Sigmoid colon (tissue), 7 donors: Measurements from ENCODE around the gene DPF3. TPM values are rescaled to one million over a fixed set of nuclear protein-coding genes. Genes with fewer than 3 reads are reported as not detected.

Experiments used
- DNase-seq: peaks from one replicate; pipeline ENCODE4 v3.0.0-alpha.2; 2019
- H3K27ac ChIP-seq, 4 donors: fragments of 200-600 bp; sonication (generic); one replicate each; pipeline ENCODE4 v1.5.1; 2016 to 2019; ENCODE audit warnings: mild to moderate bottlenecking in 1 of 4
- H3K27me3 ChIP-seq, 3 donors: fragments of 200-600 bp; sonication (generic); one replicate each; pipeline ENCODE4 v1.5.1; 2019; ENCODE audit warnings: mild to moderate bottlenecking in 1 of 3
- H3K36me3 ChIP-seq, 4 donors: fragments of 200-600 bp; sonication (generic); one replicate each; pipeline ENCODE4 v1.5.1; 2016 to 2019
- H3K4me1 ChIP-seq, 4 donors: fragments of 200-600 bp; sonication (generic); one replicate each; pipeline ENCODE4 v1.5.1; 2017 to 2019
- H3K4me3 ChIP-seq, 4 donors: fragments of 200-600 bp; sonication (generic); one replicate each; pipeline ENCODE4 v1.5.1; 2017 to 2019; ENCODE audit warnings: mild to moderate bottlenecking in 2 of 4, moderate library complexity in 1 of 4
- H3K9me3 ChIP-seq, 4 donors: fragments of 200-600 bp in 3 of 4; sonication (generic) in 3 of 4; one replicate each; pipeline versions ENCODE4 v1.5.1 to v1.6.1; 2013 to 2019
- EP300 ChIP-seq, 4 donors: sonication (generic); formaldehyde crosslinking; IDR thresholded peaks; one replicate each; pipeline ENCODE4 v1.6.1; 2017; ENCODE audit warnings: antibody characterized with exemption in 4 of 4
- POLR2A ChIP-seq, 2 donors: fragments of 450-650 bp; IDR thresholded peaks; one replicate each; pipeline ENCODE4 v1.6.1; 2016; ENCODE audit warnings: antibody characterized with exemption in 2 of 2, mild to moderate bottlenecking in 2 of 2, moderate library complexity in 2 of 2
- POLR2AphosphoS5 ChIP-seq, 4 donors: sonication (generic); formaldehyde crosslinking; IDR thresholded peaks; one replicate each; pipeline ENCODE4 v1.6.1; 2017; ENCODE audit warnings: antibody characterized with exemption in 4 of 4
- WGBS, 2 donors: extraction: QIAGEN DNeasy Blood & Tissue Kit; methylation state at CpG; one replicate each; pipeline ENCODE4 v1.1.7; 2013; 5-methylcytosine and 5-hydroxymethylcytosine counted together
- intact Hi-C: fragments of 100-400 bp; cut with DNase I; formaldehyde crosslinking; loops from one replicate; pipeline ENCODE4 v1.15.1; 2023
- polyA plus RNA-seq, 3 donors: library from polyadenylated mRNA; stranded (reverse); fragments of 200-250 nt; gene quantifications; one replicate each; pipeline ENCODE4 v1.2.3, GENCODE V29; 2013
- total RNA-seq, 4 donors: library from RNA; depleted of rRNA; stranded (reverse); fragments of >200 nt; gene quantifications; one replicate each; pipeline ENCODE4 v1.1.0, GENCODE V29; 2016
- TF ChIP-seq, protein P1 (sequence below), 4 experiments: fragments of 450-650 bp in 3 of 4; fragments of 200-600 bp in 1 of 4; IDR thresholded peaks; one replicate each; pipeline ENCODE4 v1.5.1; 2016 to 2019; ENCODE audit warnings: antibody characterized with exemption in 4 of 4, mild to moderate bottlenecking in 3 of 4, moderate library complexity in 2 of 4
- donor health status: healthy with polysubstance abuse.
- donor health status: Bipolar disorder and iron deficiency.
- donor health status: healthy.

DPF3 gene
- total and polyA plus RNA-seq, 7 donors: 0.28 to 4.5 (median 2.3) TPM

- Histone ChIP-seq H3K27ac (no peak overlapping the region), H3K27me3 (no peaks in the 10 kb centered on the region), H3K36me3 (no peaks in the 10 kb centered on the region), H3K9me3 (no peaks in the 10 kb centered on the region), H3K4me1 (no peaks in the 10 kb centered on the region), H3K4me3 (no peak overlapping the region)
- TF ChIP-seq EP300 (IDR thresholded peaks at IDR 0.05) (no peak), POLR2A (IDR thresholded peaks at IDR 0.05) (no peak), POLR2AphosphoS5 (IDR thresholded peaks at IDR 0.05) (no peak)
- TF ChIP-seq, protein P1, sequence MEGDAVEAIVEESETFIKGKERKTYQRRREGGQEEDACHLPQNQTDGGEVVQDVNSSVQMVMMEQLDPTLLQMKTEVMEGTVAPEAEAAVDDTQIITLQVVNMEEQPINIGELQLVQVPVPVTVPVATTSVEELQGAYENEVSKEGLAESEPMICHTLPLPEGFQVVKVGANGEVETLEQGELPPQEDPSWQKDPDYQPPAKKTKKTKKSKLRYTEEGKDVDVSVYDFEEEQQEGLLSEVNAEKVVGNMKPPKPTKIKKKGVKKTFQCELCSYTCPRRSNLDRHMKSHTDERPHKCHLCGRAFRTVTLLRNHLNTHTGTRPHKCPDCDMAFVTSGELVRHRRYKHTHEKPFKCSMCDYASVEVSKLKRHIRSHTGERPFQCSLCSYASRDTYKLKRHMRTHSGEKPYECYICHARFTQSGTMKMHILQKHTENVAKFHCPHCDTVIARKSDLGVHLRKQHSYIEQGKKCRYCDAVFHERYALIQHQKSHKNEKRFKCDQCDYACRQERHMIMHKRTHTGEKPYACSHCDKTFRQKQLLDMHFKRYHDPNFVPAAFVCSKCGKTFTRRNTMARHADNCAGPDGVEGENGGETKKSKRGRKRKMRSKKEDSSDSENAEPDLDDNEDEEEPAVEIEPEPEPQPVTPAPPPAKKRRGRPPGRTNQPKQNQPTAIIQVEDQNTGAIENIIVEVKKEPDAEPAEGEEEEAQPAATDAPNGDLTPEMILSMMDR (IDR thresholded peaks at IDR 0.05): no peak
- DNase-seq: no peak
- intact Hi-C loops: no loop called here
- 60 to 75% methylated on average over 10 of the region's 10 CpGs for WGBS, 2 donors
These were observed 244.2 kb downstream of the DPF3 start for GRCh38 chr14:72649603-72650227.

GRCh38 chr14:72647782-72648181 lies 246.1 kb downstream of the DPF3 start:
- no peak for DNase-seq
- no peaks in the 10 kb centered on the region for H3K36me3 ChIP-seq
- no peaks in the 10 kb centered on the region for H3K9me3 ChIP-seq
- no peaks in the 10 kb centered on the region for H3K27me3 ChIP-seq
- H3K4me1 ChIP-seq: no peaks in the 10 kb centered on the region
- H3K4me3 ChIP-seq: no peak overlapping the region
- 91 to 92% methylated on average over 9 of the region's 9 CpGs for WGBS, 2 donors
- no peak overlapping the region for H3K27ac ChIP-seq
- intact Hi-C loops: no loop called here
- TF ChIP-seq, protein P1 (IDR thresholded peaks at IDR 0.05): no peak
- TF ChIP-seq POLR2A (IDR thresholded peaks at IDR 0.05) (no peak), EP300 (IDR thresholded peaks at IDR 0.05) (no peak), POLR2AphosphoS5 (IDR thresholded peaks at IDR 0.05) (no peak)

DNA sequence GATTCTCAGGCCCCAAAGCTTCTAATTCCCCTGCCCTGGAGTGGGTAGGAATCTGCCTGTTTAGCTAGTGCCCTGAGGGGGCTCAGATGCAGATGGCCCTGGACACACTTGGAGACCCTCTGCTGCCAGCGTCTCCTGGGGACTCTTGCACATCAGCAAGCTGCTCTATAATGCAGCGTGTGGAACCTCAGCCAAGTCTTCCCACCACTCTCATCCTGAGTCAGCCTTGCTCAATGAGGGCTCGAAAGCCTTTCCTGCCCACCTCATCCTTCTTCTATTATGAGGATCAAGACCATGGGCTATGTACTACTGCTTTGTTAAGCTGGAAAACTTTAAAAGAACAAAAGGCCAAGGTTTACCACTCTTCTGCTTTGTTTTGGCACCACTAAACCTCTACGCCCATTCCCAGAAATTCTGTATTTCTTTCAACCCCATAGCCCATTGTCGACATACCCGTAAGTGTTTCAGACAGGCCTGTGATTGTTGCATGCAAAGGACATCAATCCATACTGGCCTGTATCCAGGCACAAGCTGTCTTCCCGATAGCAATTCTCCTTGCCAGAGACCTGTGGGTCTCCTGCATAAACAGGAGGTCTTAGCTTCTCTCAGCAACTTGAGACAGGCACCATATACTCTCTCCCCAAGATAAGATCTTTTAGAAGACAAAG lies 246.9 kb downstream of the DPF3 start:
- DNase-seq: no peak
- Histone ChIP-seq H3K27me3 (no peaks in the 10 kb centered on the region), H3K27ac (no peak overlapping the region), H3K4me1 (no peaks in the 10 kb centered on the region), H3K9me3 (no peaks in the 10 kb centered on the region), H3K36me3 (no peaks in the 10 kb centered on the region), H3K4me3 (no peak overlapping the region)
- intact Hi-C loops: no loop called here
- TF ChIP-seq, protein P1 (IDR thresholded peaks at IDR 0.05): no peak
- TF ChIP-seq POLR2AphosphoS5 (IDR thresholded peaks at IDR 0.05) (no peak), EP300 (IDR thresholded peaks at IDR 0.05) (no peak), POLR2A (IDR thresholded peaks at IDR 0.05) (no peak)
- 88 to 89% methylated on average over 7 of the region's 7 CpGs for WGBS, 2 donors

- no peak for DNase-seq
- no peaks in the 10 kb centered on the region for H3K36me3 ChIP-seq
- H3K27ac ChIP-seq: no peak overlapping the region
- no peaks in the 10 kb centered on the region for H3K4me1 ChIP-seq
- intact Hi-C loops: no loop called here
- no peak overlapping the region for H3K4me3 ChIP-seq
- no peaks in the 10 kb centered on the region for H3K27me3 ChIP-seq
- H3K9me3 ChIP-seq: no peaks in the 10 kb centered on the region
- 65 to 78% methylated on average over 5 of the region's 5 CpGs for whole genome bisulfite sequencing, 2 donors
- TF ChIP-seq EP300 (IDR thresholded peaks at IDR 0.05) (no peak), POLR2A (IDR thresholded peaks at IDR 0.05) (no peak), POLR2AphosphoS5 (IDR thresholded peaks at IDR 0.05) (no peak)
- TF ChIP-seq, protein P1 (IDR thresholded peaks at IDR 0.05): no peak
These were observed 248.2 kb downstream of the DPF3 start for GRCh38 chr14:72645706-72646105.
